GM12878 (cell line): Measurements from ENCODE around the gene MBD3. TPM values are rescaled to one million over a fixed set of nuclear protein-coding genes. Genes with fewer than 3 reads are reported as not detected.

Experiments used
- ATAC-seq: fragments of 200-7000 bp; cut with Tn5 transposase; 3 replicates; pipeline ENCODE4 v1.9.1; 2020; ENCODE audit warnings: mild to moderate bottlenecking, moderate library complexity
- BruUV-seq: library from RNA; stranded (reverse); fragments of 400-500 nt; replicated peaks from 2 replicates; lab custom pipeline; 2021; lab: Mats Ljungman, UMichigan
- CTCF ChIA-PET: fragments of 300-600 bp; sonication (Branson Sonifier 250); formaldehyde crosslinking; extraction: SDS; loops from one replicate; lab custom pipeline; 2021; ENCODE audit warnings: inconsistent platforms; lab: Yijun Ruan, JAX
- POLR2A ChIA-PET: fragments of 350-600 bp; formaldehyde crosslinking; extraction: SDS; loops from one replicate; lab custom pipeline; 2021; ENCODE audit warnings: inconsistent platforms; lab: Charles Lee
- RAD21 ChIA-PET: fragments of 300-600 bp; sonication (Branson Sonifier 250); formaldehyde crosslinking; loops from one replicate; lab custom pipeline; 2023; ENCODE audit warnings: antibody characterized with exemption; ENCODE audit not compliant: unreplicated experiment; lab: Charles Lee
- SMC1A ChIA-PET: fragments of 300-600 bp; sonication (Branson Sonifier 250); formaldehyde crosslinking; loops from one replicate; lab custom pipeline; 2023; ENCODE audit not compliant: unreplicated experiment, uncharacterized antibody; lab: Charles Lee
- DNase-seq: peaks from one replicate; pipeline ENCODE4 v3.0.0-alpha.2; 2011; ENCODE audit warnings: low read depth, low spot score
- FAIRE-seq: peaks from 3 replicates; lab custom pipeline; 2011; peaks lifted over from hg19 to GRCh38; lab: Jason Lieb, UNC
- H2AFZ ChIP-seq: 2 replicates; pipeline ENCODE4 v1.6.0; 2011; ENCODE audit warnings: low read depth, low read length, control low read depth; ENCODE audit not compliant: control insufficient read depth
- H3K27ac ChIP-seq: 2 replicates; pipeline ENCODE4 v1.5.1; 2011; ENCODE audit warnings: control low read depth; ENCODE audit not compliant: control insufficient read depth, insufficient read depth
- H3K27me3 ChIP-seq, 2 experiments: replicated peaks in 1 of 2; 2 replicates each; pipeline versions ENCODE4 v1.6.0 to v1.6.1; 2011; ENCODE audit warnings: low read length in 1 of 2; ENCODE audit not compliant: control insufficient read depth in 2 of 2, insufficient read depth in 2 of 2
- H3K36me3 ChIP-seq, 2 experiments: 2 replicates each; pipeline ENCODE4 v1.5.1; 2011; ENCODE audit warnings: low read length in 1 of 2; ENCODE audit not compliant: control insufficient read depth in 2 of 2, insufficient read depth in 2 of 2
- H3K4me1 ChIP-seq: 2 replicates; pipeline ENCODE4 v1.6.1; 2011; ENCODE audit warnings: mild to moderate bottlenecking, low read length, moderate library complexity, mixed read lengths; ENCODE audit not compliant: control insufficient read depth, insufficient read depth
- H3K4me2 ChIP-seq: 2 replicates; pipeline ENCODE4 v1.6.0; 2011; ENCODE audit warnings: control low read depth; ENCODE audit not compliant: control insufficient read depth, insufficient read depth
- H3K4me3 ChIP-seq: fragments of 200-600 bp; sonication (generic); 2 replicates; pipeline ENCODE4 v1.5.1; 2016
- H3K79me2 ChIP-seq: 2 replicates; pipeline ENCODE4 v1.6.0; 2011; ENCODE audit warnings: low read length; ENCODE audit not compliant: control insufficient read depth, insufficient read depth
- H3K9ac ChIP-seq: 2 replicates; pipeline ENCODE4 v1.8.0; 2011; ENCODE audit warnings: low read length, control low read depth, mixed read lengths; ENCODE audit not compliant: control insufficient read depth, insufficient read depth
- H3K9me3 ChIP-seq: replicated peaks from 3 replicates; pipeline ENCODE4 v1.5.1; 2011; ENCODE audit warnings: mild to moderate bottlenecking, low read length; ENCODE audit not compliant: control insufficient read depth, insufficient read depth
- H4K20me1 ChIP-seq: 2 replicates; pipeline ENCODE4 v1.6.0; 2011; ENCODE audit not compliant: control insufficient read depth, insufficient read depth
- ATF7 ChIP-seq: fragments of 450-650 bp; IDR thresholded peaks from 2 replicates; pipeline ENCODE4 v1.6.1; 2016; ENCODE audit warnings: low read depth, mild to moderate bottlenecking
- BCL3 ChIP-seq: IDR thresholded peaks from 2 replicates; pipeline ENCODE4 v1.6.1; 2011; ENCODE audit warnings: borderline replicate concordance, low read depth, mild to moderate bottlenecking, moderate library complexity, low read length; ENCODE audit not compliant: insufficient read depth, poor library complexity, severe bottlenecking
- JUND ChIP-seq: IDR thresholded peaks from 2 replicates; pipeline ENCODE4 v1.6.1; 2012; ENCODE audit warnings: low read depth, mild to moderate bottlenecking, low read length, improper control_type of control experiment, moderate library complexity
- MEF2A ChIP-seq: IDR thresholded peaks from 2 replicates; pipeline ENCODE4 v1.6.1; 2011; ENCODE audit warnings: low read depth, mild to moderate bottlenecking, low read length, moderate library complexity; ENCODE audit not compliant: insufficient read depth
- NKRF ChIP-seq: fragments of 450-650 bp; conservative IDR thresholded peaks from 2 replicates; pipeline ENCODE4 v1.6.1; 2017; ENCODE audit warnings: mild to moderate bottlenecking, moderate library complexity
- POLR2AphosphoS5 ChIP-seq: IDR thresholded peaks from 2 replicates; pipeline ENCODE4 v1.6.1; 2011; ENCODE audit warnings: mild to moderate bottlenecking, low read length, inconsistent platforms
- PRDM15 ChIP-seq: fragments of 450-650 bp; formaldehyde crosslinking; IDR thresholded peaks from 2 replicates; pipeline ENCODE4 v1.4.0; 2020; ENCODE audit warnings: mild to moderate bottlenecking, moderate library complexity
- RUNX3 ChIP-seq: IDR thresholded peaks from 2 replicates; pipeline ENCODE4 v1.6.1; 2012; ENCODE audit warnings: low read length, inconsistent platforms
- SIN3A ChIP-seq: IDR thresholded peaks from 2 replicates; pipeline ENCODE4 v1.6.1; 2012; ENCODE audit warnings: low read depth, low read length, improper control_type of control experiment
- SREBF2 ChIP-seq: IDR thresholded peaks from 2 replicates; pipeline ENCODE4 v1.6.1; 2012; ENCODE audit warnings: mild to moderate bottlenecking, low read length
- STAT1 ChIP-seq: fragments of 450-650 bp; conservative IDR thresholded peaks from 2 replicates; pipeline ENCODE4 v1.6.1; 2014; ENCODE audit warnings: antibody characterized with exemption, mild to moderate bottlenecking
- WGBS: methylation state at CpG from one replicate; pipeline ENCODE4 v1.1.6; 2016; ENCODE audit warnings: low lambda C conversion rate; ENCODE audit not compliant: insufficient replicate concordance, insufficient coverage; ENCODE audit errors: missing lambda C conversion rate; 5-methylcytosine and 5-hydroxymethylcytosine counted together
- in situ Hi-C: fragments of 300-500 bp; cut with MboI; formaldehyde crosslinking; loops from 9 replicates; pipeline ENCODE4 v1.14.3; 2018; ENCODE audit warnings: mixed read lengths
- intact Hi-C: fragments of 100-400 bp; cut with micrococcal nuclease; formaldehyde crosslinking; loops from one replicate; pipeline ENCODE4 v1.14.2; 2022; ENCODE audit not compliant: unreplicated experiment
- polyA plus RNA-seq, 11 experiments: library from polyadenylated mRNA; depleted of rRNA in 4 of 11; unstranded in 6 of 11; stranded (reverse) in 5 of 11; fragments of >200 nt; fragmentation: Nextera tagmentation in 4 of 11; fragmentation: Illumina TruSeq in 1 of 11; extraction: Ambion mirVana in 4 of 11; extraction: Trizol in 1 of 11; gene quantifications; 1 replicate in 1 of 11; 2 replicates in 10 of 11; pipeline versions ENCODE4 v1.2.1 to v1.2.3, GENCODE V29; 2011 to 2016; ENCODE audit warnings: inconsistent platforms in 2 of 11, missing spikeins in 2 of 11, low read depth in 1 of 11
- total RNA-seq, 4 experiments: library from RNA; depleted of rRNA in 3 of 4; stranded (reverse); fragments of >200 nt in 3 of 4; fragmentation: Illumina TruSeq in 1 of 4; extraction: Trizol in 1 of 4; gene quantifications; 2 replicates each; pipeline versions ENCODE4 v1.2.1 to v1.2.3, GENCODE V29; 2013 to 2021

MBD3 gene
- total and polyA plus RNA-seq, 10 of the 15 experiments (the other 5 are each of a cell fraction or from before 2014, with no cell fraction given), result 0.13 to 107 (median 21.9) TPM

- no peak for FAIRE-seq
Measured at GRCh38 chr19:1571358-1571757, 21.3 kb downstream of the MBD3 start.

GRCh38 chr19:1570836-1571235 is 21.8 kb downstream of the MBD3 start:
- in situ Hi-C loops, result no loop called here
- no peak for FAIRE-seq
- H3K9me3 ChIP-seq, result no peaks in the 10 kb centered on the region
- ChIA-PET SMC1A (no interaction called here), POLR2A (interaction anchor here (0.6 kb wide), 1 partner anchor 128 kb away, joined by 4 read pairs; no protein-coding TSS in a partner anchor), CTCF (interaction anchor here (0.6 kb wide), 1 partner anchor 291 kb away, joined by 3 read pairs; no protein-coding TSS in a partner anchor), RAD21 (no interaction called here)
- no peak overlapping the region for H3K9ac ChIP-seq
- H3K27ac ChIP-seq, result no peak overlapping the region
- H3K4me2 ChIP-seq, result no peak overlapping the region
- no peak overlapping the region for H3K4me3 ChIP-seq
- intact Hi-C loops, result no loop called here
- BruUV-seq, result no TSS peak
- H3K4me1 ChIP-seq, result no peaks in the 10 kb centered on the region
- WGBS, result 88% methylated on average over 13 of the region's 13 CpGs
- no peaks in the 10 kb centered on the region for H3K36me3 ChIP-seq
- DNase-seq, result no peak
- H3K79me2 ChIP-seq, result no peaks in the 10 kb centered on the region
- H4K20me1 ChIP-seq, result no peaks in the 10 kb centered on the region
- no peak overlapping the region for H2AFZ ChIP-seq
- ATAC-seq, result no peak
- no peaks in the 10 kb centered on the region for H3K27me3 ChIP-seq
- TF ChIP-seq SIN3A (no peak), NKRF (no peak), PRDM15 (CRISPR knock-in tag) (no peak), SREBF2 (no peak), JUND (no peak), POLR2AphosphoS5 (no peak), MEF2A (no peak)

More at GRCh38 chr19:1571358-1571757, 21.3 kb downstream of the MBD3 start:
- ChIA-PET POLR2A (no interaction called here), RAD21 (no interaction called here), CTCF (no interaction called here), SMC1A (no interaction called here)
- 60% methylated on average over 11 of the region's 12 CpGs for WGBS
- no peak overlapping the region for H3K4me2 ChIP-seq
- no peak for DNase-seq
- no peaks in the 10 kb centered on the region for H3K9me3 ChIP-seq
- no peaks in the 10 kb centered on the region for H3K79me2 ChIP-seq
- no peak overlapping the region for H3K27ac ChIP-seq
- no peak overlapping the region for H2AFZ ChIP-seq
- peak; percentile 8; the same call in 1 of the 2 replicates for TF ChIP-seq RUNX3
- TF ChIP-seq STAT1, result no peak
- TF ChIP-seq ATF7, result no peak
- peak; percentile 88 for TF ChIP-seq BCL3
- intact Hi-C loops, result no loop called here
- no TSS peak for BruUV-seq
- ATAC-seq, result no peak
- H4K20me1 ChIP-seq, result no peaks in the 10 kb centered on the region
- in situ Hi-C loops, result no loop called here
- no peak overlapping the region for H3K4me3 ChIP-seq
- H3K36me3 ChIP-seq, result no peaks in the 10 kb centered on the region
- no peaks in the 10 kb centered on the region for H3K4me1 ChIP-seq
- no peaks in the 10 kb centered on the region for H3K27me3 ChIP-seq
- no peak overlapping the region for H3K9ac ChIP-seq
